K562 (cell line): ENCODE results near the gene ALOXE3.

Source experiments
- BCOR ChIP-seq: fragments of 450-650 bp; IDR thresholded peaks from 2 replicates; pipeline ENCODE4 v1.6.1; 2016
- EP300 ChIP-seq: IDR thresholded peaks from 2 replicates; pipeline ENCODE4 v1.6.1; 2012; ENCODE audit warnings: low read length, improper control_type of control experiment
- KAT7 ChIP-seq: sonication (generic); formaldehyde crosslinking; IDR thresholded peaks from 2 replicates; pipeline ENCODE4 v1.8.0; 2022; ENCODE audit warnings: missing genetic modification reagents, mild to moderate bottlenecking, borderline replicate concordance
- NRF1 ChIP-seq, 2 experiments: fragments of 450-650 bp; IDR thresholded peaks in 1 of 2; conservative IDR thresholded peaks in 1 of 2; 2 replicates each; pipeline ENCODE4 v1.6.1; 2014; ENCODE audit warnings: mild to moderate bottlenecking in 2 of 2
- ZBTB8A ChIP-seq: fragments of 450-650 bp; IDR thresholded peaks from 2 replicates; pipeline ENCODE4 v1.6.1; 2018; ENCODE audit warnings: mild to moderate bottlenecking, moderate library complexity; ENCODE audit not compliant: partially characterized antibody
- ZNF121 ChIP-seq: sonication (generic); formaldehyde crosslinking; conservative IDR thresholded peaks from 2 replicates; pipeline ENCODE4 v1.8.0; 2022; ENCODE audit warnings: missing genetic modification reagents
- TF ChIP-seq, protein P1 (sequence below), 3 experiments: IDR thresholded peaks in 2 of 3; conservative IDR thresholded peaks in 1 of 3; 2 replicates each; pipeline ENCODE4 v1.5.1; 2011 to 2012; ENCODE audit warnings: low read length in 3 of 3, mild to moderate bottlenecking in 3 of 3, control low read depth in 2 of 3, improper control_type of control experiment in 1 of 3, inconsistent platforms in 1 of 3, low read depth in 1 of 3, mixed read lengths in 1 of 3, moderate library complexity in 1 of 3; ENCODE audit not compliant: insufficient read depth in 2 of 3
- TF ChIP-seq, protein P2 (sequence below): sonication (generic); formaldehyde crosslinking; IDR thresholded peaks from 2 replicates; pipeline ENCODE4 v1.8.0; 2022; ENCODE audit warnings: missing genetic modification reagents, mild to moderate bottlenecking, borderline replicate concordance

- TF ChIP-seq EP300 (no peak), BCOR (no peak), NRF1 (conservative IDR thresholded peaks at IDR 0.05 in 1 of 2, IDR thresholded peaks at IDR 0.05 in 1 of 2) (no peak), ZBTB8A (no peak), KAT7 (no peak), ZNF121 (no peak)
- TF ChIP-seq, protein P1, sequence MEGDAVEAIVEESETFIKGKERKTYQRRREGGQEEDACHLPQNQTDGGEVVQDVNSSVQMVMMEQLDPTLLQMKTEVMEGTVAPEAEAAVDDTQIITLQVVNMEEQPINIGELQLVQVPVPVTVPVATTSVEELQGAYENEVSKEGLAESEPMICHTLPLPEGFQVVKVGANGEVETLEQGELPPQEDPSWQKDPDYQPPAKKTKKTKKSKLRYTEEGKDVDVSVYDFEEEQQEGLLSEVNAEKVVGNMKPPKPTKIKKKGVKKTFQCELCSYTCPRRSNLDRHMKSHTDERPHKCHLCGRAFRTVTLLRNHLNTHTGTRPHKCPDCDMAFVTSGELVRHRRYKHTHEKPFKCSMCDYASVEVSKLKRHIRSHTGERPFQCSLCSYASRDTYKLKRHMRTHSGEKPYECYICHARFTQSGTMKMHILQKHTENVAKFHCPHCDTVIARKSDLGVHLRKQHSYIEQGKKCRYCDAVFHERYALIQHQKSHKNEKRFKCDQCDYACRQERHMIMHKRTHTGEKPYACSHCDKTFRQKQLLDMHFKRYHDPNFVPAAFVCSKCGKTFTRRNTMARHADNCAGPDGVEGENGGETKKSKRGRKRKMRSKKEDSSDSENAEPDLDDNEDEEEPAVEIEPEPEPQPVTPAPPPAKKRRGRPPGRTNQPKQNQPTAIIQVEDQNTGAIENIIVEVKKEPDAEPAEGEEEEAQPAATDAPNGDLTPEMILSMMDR (IDR thresholded peaks at IDR 0.05 in 2 of 3, conservative IDR thresholded peaks at IDR 0.05 in 1 of 3; ENCODE audit: insufficient read depth in 2 of 3, low read depth in 1 of 3, low read length in 3 of 3): no peak
- TF ChIP-seq, protein P2, sequence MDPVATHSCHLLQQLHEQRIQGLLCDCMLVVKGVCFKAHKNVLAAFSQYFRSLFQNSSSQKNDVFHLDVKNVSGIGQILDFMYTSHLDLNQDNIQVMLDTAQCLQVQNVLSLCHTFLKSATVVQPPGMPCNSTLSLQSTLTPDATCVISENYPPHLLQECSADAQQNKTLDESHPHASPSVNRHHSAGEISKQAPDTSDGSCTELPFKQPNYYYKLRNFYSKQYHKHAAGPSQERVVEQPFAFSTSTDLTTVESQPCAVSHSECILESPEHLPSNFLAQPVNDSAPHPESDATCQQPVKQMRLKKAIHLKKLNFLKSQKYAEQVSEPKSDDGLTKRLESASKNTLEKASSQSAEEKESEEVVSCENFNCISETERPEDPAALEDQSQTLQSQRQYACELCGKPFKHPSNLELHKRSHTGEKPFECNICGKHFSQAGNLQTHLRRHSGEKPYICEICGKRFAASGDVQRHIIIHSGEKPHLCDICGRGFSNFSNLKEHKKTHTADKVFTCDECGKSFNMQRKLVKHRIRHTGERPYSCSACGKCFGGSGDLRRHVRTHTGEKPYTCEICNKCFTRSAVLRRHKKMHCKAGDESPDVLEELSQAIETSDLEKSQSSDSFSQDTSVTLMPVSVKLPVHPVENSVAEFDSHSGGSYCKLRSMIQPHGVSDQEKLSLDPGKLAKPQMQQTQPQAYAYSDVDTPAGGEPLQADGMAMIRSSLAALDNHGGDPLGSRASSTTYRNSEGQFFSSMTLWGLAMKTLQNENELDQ (CRISPR knock-in tag): no peak
Observed at GRCh38 chr17:8047769-8048110, 70.6 kb downstream of the ALOXE3 start.
